ENCODE results near the gene OR2T4. TPM values are rescaled to one million over a fixed set of nuclear protein-coding genes. Genes with fewer than 3 reads are reported as not detected.

Gene OR2T4
- total and polyA plus RNA-seq, 2 experiments from 2014 or later: not detected

DNA sequence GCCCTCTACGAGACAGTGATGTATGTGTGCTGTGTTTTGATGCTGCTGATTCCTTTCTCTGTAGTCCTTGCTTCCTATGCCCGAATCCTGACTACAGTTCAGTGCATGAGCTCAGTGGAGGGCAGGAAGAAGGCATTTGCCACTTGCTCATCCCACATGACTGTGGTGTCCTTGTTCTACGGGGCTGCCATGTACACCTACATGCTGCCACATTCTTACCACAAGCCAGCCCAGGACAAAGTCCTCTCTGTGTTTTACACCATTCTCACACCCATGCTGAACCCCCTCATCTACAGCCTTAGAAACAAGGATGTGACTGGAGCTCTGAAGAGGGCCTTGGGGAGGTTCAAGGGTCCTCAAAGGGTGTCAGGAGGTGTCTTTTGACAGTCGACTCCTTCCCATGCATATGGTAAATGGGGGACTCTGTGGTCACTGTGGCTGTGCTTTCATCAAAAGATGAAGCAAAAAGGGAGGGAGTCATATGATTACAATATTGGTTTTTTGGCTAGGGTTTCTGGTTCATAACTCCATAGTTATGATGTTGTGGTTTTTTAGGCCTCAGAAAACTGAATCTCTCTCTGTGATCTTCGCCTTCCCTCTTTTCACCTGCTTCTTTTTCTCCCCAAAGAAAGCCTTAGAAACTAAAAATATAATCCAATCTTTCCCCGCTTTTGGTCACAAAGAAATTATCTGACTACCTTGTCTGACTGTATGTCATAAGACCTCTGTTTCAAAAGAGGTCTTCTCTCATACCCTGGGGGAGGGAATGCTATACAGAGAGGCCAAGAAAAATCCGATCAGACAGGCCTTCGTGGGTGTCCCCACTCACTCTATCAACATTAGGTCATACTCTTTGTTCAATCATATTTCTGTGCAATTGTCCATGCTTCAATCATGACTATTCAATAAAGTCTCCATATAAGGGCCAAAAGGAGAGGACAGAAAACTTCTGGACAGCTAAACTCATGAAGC, 45.5 kb downstream of the OR2T4 start:
- H3K27me3 ChIP-seq (ENCODE audit: insufficient read depth): no peaks in the 10 kb centered on the region
- Mint-ChIP-seq H3K4me1 (no peaks in the 10 kb centered on the region), H3K36me3 (ENCODE audit: low read depth) (peaks cover 37% of the 10 kb centered on the region), H3K27ac (no peak overlapping the region), H3K27me3 (ENCODE audit: insufficient read depth, low read depth, poor library complexity) (peaks cover 5% of the 10 kb centered on the region), H3K9me3 (peaks cover 87% of the 10 kb centered on the region), H3K4me3 (no peak overlapping the region)
- H3K4me1 ChIP-seq (ENCODE audit: insufficient read depth): no peaks in the 10 kb centered on the region
- no peaks in the 10 kb centered on the region for H3K9me2 ChIP-seq (ENCODE audit: insufficient read depth)
- no peak overlapping the region for H3K4me2 ChIP-seq
- no peaks in the 10 kb centered on the region for H4K20me1 ChIP-seq (replicated peaks; ENCODE audit: insufficient read depth)
- peaks cover 15% of the 10 kb centered on the region for H3K36me3 ChIP-seq (ENCODE audit: insufficient read depth)
- DNase-seq (ENCODE audit: low spot score) (no peak), ATAC-seq (no peak)
- no peak overlapping the region for H3K27ac ChIP-seq (ENCODE audit: low read depth)
- TF ChIP-seq ZNF331 (CRISPR knock-in tag; IDR thresholded peaks at IDR 0.05; ENCODE audit: low read depth): no peak
- TF ChIP-seq STAT1 (IDR thresholded peaks at IDR 0.05; ENCODE audit: unreplicated experiment): no peak
- no peak for TF ChIP-seq JUNB (IDR thresholded peaks at IDR 0.05; ENCODE audit: unreplicated experiment)
- no peak for TF ChIP-seq ZNF114 (CRISPR knock-in tag; IDR thresholded peaks at IDR 0.05)
- TF ChIP-seq, protein P1, sequence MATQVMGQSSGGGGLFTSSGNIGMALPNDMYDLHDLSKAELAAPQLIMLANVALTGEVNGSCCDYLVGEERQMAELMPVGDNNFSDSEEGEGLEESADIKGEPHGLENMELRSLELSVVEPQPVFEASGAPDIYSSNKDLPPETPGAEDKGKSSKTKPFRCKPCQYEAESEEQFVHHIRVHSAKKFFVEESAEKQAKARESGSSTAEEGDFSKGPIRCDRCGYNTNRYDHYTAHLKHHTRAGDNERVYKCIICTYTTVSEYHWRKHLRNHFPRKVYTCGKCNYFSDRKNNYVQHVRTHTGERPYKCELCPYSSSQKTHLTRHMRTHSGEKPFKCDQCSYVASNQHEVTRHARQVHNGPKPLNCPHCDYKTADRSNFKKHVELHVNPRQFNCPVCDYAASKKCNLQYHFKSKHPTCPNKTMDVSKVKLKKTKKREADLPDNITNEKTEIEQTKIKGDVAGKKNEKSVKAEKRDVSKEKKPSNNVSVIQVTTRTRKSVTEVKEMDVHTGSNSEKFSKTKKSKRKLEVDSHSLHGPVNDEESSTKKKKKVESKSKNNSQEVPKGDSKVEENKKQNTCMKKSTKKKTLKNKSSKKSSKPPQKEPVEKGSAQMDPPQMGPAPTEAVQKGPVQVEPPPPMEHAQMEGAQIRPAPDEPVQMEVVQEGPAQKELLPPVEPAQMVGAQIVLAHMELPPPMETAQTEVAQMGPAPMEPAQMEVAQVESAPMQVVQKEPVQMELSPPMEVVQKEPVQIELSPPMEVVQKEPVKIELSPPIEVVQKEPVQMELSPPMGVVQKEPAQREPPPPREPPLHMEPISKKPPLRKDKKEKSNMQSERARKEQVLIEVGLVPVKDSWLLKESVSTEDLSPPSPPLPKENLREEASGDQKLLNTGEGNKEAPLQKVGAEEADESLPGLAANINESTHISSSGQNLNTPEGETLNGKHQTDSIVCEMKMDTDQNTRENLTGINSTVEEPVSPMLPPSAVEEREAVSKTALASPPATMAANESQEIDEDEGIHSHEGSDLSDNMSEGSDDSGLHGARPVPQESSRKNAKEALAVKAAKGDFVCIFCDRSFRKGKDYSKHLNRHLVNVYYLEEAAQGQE (IDR thresholded peaks at IDR 0.05; ENCODE audit: unreplicated experiment): no peak
- TF ChIP-seq POLR2AphosphoS5 (IDR thresholded peaks at IDR 0.05; ENCODE audit: low read depth): no peak
- TF ChIP-seq, protein P2, sequence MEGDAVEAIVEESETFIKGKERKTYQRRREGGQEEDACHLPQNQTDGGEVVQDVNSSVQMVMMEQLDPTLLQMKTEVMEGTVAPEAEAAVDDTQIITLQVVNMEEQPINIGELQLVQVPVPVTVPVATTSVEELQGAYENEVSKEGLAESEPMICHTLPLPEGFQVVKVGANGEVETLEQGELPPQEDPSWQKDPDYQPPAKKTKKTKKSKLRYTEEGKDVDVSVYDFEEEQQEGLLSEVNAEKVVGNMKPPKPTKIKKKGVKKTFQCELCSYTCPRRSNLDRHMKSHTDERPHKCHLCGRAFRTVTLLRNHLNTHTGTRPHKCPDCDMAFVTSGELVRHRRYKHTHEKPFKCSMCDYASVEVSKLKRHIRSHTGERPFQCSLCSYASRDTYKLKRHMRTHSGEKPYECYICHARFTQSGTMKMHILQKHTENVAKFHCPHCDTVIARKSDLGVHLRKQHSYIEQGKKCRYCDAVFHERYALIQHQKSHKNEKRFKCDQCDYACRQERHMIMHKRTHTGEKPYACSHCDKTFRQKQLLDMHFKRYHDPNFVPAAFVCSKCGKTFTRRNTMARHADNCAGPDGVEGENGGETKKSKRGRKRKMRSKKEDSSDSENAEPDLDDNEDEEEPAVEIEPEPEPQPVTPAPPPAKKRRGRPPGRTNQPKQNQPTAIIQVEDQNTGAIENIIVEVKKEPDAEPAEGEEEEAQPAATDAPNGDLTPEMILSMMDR (conservative IDR thresholded peaks at IDR 0.05; ENCODE audit: low read depth in 2 of 2): no peak
- no peak for TF ChIP-seq EZH2phosphoT487 (IDR thresholded peaks at IDR 0.05; ENCODE audit: unreplicated experiment)
- TF ChIP-seq EZH2 (IDR thresholded peaks at IDR 0.05; ENCODE audit: low read depth, unreplicated experiment): no peak
- TF ChIP-seq CREB1 (CRISPR knock-in tag; IDR thresholded peaks at IDR 0.05; ENCODE audit: low read depth): no peak
- TF ChIP-seq, protein P3, sequence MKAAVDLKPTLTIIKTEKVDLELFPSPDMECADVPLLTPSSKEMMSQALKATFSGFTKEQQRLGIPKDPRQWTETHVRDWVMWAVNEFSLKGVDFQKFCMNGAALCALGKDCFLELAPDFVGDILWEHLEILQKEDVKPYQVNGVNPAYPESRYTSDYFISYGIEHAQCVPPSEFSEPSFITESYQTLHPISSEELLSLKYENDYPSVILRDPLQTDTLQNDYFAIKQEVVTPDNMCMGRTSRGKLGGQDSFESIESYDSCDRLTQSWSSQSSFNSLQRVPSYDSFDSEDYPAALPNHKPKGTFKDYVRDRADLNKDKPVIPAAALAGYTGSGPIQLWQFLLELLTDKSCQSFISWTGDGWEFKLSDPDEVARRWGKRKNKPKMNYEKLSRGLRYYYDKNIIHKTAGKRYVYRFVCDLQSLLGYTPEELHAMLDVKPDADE (IDR thresholded peaks at IDR 0.05): no peak
- TF ChIP-seq, protein P4, sequence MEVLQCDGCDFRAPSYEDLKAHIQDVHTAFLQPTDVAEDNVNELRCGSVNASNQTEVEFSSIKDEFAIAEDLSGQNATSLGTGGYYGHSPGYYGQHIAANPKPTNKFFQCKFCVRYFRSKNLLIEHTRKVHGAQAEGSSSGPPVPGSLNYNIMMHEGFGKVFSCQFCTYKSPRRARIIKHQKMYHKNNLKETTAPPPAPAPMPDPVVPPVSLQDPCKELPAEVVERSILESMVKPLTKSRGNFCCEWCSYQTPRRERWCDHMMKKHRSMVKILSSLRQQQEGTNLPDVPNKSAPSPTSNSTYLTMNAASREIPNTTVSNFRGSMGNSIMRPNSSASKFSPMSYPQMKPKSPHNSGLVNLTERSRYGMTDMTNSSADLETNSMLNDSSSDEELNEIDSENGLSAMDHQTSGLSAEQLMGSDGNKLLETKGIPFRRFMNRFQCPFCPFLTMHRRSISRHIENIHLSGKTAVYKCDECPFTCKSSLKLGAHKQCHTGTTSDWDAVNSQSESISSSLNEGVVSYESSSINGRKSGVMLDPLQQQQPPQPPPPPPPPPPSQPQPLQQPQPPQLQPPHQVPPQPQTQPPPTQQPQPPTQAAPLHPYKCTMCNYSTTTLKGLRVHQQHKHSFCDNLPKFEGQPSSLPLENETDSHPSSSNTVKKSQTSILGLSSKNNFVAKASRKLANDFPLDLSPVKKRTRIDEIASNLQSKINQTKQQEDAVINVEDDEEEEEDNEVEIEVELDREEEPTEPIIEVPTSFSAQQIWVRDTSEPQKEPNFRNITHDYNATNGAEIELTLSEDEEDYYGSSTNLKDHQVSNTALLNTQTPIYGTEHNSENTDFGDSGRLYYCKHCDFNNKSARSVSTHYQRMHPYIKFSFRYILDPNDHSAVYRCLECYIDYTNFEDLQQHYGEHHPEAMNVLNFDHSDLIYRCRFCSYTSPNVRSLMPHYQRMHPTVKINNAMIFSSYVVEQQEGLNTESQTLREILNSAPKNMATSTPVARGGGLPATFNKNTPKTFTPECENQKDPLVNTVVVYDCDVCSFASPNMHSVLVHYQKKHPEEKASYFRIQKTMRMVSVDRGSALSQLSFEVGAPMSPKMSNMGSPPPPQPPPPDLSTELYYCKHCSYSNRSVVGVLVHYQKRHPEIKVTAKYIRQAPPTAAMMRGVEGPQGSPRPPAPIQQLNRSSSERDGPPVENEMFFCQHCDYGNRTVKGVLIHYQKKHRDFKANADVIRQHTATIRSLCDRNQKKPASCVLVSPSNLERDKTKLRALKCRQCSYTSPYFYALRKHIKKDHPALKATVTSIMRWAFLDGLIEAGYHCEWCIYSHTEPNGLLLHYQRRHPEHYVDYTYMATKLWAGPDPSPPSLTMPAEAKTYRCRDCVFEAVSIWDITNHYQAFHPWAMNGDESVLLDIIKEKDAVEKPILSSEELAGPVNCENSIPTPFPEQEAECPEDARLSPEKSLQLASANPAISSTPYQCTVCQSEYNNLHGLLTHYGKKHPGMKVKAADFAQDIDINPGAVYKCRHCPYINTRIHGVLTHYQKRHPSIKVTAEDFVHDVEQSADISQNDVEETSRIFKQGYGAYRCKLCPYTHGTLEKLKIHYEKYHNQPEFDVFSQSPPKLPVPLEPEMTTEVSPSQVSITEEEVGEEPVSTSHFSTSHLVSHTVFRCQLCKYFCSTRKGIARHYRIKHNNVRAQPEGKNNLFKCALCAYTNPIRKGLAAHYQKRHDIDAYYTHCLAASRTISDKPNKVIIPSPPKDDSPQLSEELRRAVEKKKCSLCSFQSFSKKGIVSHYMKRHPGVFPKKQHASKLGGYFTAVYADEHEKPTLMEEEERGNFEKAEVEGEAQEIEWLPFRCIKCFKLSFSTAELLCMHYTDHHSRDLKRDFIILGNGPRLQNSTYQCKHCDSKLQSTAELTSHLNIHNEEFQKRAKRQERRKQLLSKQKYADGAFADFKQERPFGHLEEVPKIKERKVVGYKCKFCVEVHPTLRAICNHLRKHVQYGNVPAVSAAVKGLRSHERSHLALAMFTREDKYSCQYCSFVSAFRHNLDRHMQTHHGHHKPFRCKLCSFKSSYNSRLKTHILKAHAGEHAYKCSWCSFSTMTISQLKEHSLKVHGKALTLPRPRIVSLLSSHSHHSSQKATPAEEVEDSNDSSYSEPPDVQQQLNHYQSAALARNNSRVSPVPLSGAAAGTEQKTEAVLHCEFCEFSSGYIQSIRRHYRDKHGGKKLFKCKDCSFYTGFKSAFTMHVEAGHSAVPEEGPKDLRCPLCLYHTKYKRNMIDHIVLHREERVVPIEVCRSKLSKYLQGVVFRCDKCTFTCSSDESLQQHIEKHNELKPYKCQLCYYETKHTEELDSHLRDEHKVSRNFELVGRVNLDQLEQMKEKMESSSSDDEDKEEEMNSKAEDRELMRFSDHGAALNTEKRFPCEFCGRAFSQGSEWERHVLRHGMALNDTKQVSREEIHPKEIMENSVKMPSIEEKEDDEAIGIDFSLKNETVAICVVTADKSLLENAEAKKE (CRISPR knock-in tag; IDR thresholded peaks at IDR 0.05): no peak
- TF ChIP-seq NANOG (IDR thresholded peaks at IDR 0.05; ENCODE audit: borderline replicate concordance): no peak
- H2AFZ ChIP-seq: no peak overlapping the region
- no peaks in the 10 kb centered on the region for H3F3A ChIP-seq (replicated peaks; ENCODE audit: low read depth)
- H3K4me3 ChIP-seq: no peak overlapping the region
- no peaks in the 10 kb centered on the region for H3K79me2 ChIP-seq (replicated peaks; ENCODE audit: insufficient read depth)

Measured in GM23338 (cell line).